Prostate gland (tissue), 2 donors: ENCODE measurements around the gene NT5M. TPM values are rescaled to one million over a fixed set of nuclear protein-coding genes. Genes with fewer than 3 reads are reported as not detected.
"Not testable (repeated sequence)": the region's sequence is repeated elsewhere in the genome, so short reads cannot be mapped to it uniquely, and the experiment has no call there.

Source experiments
- DNase-seq: peaks from one replicate; pipeline ENCODE4 v3.0.0-alpha.2; 2019; ENCODE audit warnings: low spot score
- H3K27ac ChIP-seq, 2 donors: fragments of 200-600 bp; sonication (generic); 2 replicates each; pipeline ENCODE4 v1.5.1; 2017 to 2019
- H3K27me3 ChIP-seq: fragments of 200-600 bp; sonication (generic); replicated peaks from 2 replicates; pipeline ENCODE4 v1.5.1; 2019; ENCODE audit not compliant: insufficient read depth
- H3K36me3 ChIP-seq, 2 donors: fragments of 200-600 bp; sonication (generic); 1 replicate in 1 of 2; 2 replicates in 1 of 2; pipeline versions ENCODE4 v1.5.1 to v1.8.1; 2017 to 2019
- H3K4me1 ChIP-seq: fragments of 200-600 bp; sonication (generic); replicated peaks from 2 replicates; pipeline ENCODE4 v1.5.1; 2019
- H3K4me3 ChIP-seq, 2 donors: fragments of 200-600 bp; sonication (generic); 2 replicates each; pipeline ENCODE4 v1.5.1; 2017 to 2019
- H3K9me3 ChIP-seq: fragments of 200-600 bp; sonication (generic); 2 replicates; pipeline ENCODE4 v1.5.1; 2017
- CTCF ChIP-seq, 4 experiments: fragments of 200-600 bp in 2 of 4; fragments of 450-650 bp in 2 of 4; sonication (generic) in 2 of 4; IDR thresholded peaks; 1 replicate in 3 of 4; 2 replicates in 1 of 4; pipeline ENCODE4 v1.5.1; 2016 to 2019; ENCODE audit warnings: antibody characterized with exemption in 4 of 4, mild to moderate bottlenecking in 2 of 4, moderate library complexity in 2 of 4
- POLR2A ChIP-seq: fragments of 450-650 bp; IDR thresholded peaks from one replicate; pipeline ENCODE4 v1.6.1; 2016; ENCODE audit warnings: antibody characterized with exemption, mild to moderate bottlenecking
- POLR2AphosphoS5 ChIP-seq: sonication (generic); formaldehyde crosslinking; IDR thresholded peaks from one replicate; pipeline ENCODE4 v1.6.1; 2017; ENCODE audit warnings: antibody characterized with exemption
- WGBS: methylation state at CpG from one replicate; pipeline ENCODE4 v1.1.5; 2018; 5-methylcytosine and 5-hydroxymethylcytosine counted together
- intact Hi-C: fragments of 100-400 bp; cut with DNase I; formaldehyde crosslinking; loops from one replicate; pipeline ENCODE4 v1.14.2; 2022
- total RNA-seq, 2 donors: library from RNA; depleted of rRNA; stranded (reverse); fragments of >200 nt; gene quantifications; one replicate each; pipeline ENCODE4 v1.1.0, GENCODE V29; 2016

NT5M gene
- total RNA-seq, 2 donors from 2014 or later = 7.6 to 35.2 TPM

GRCh38 chr17:17380145-17380925, 77.2 kb downstream of the NT5M start:
- intact Hi-C loops = no loop called here
- Histone ChIP-seq H3K9me3 (no peaks in the 10 kb centered on the region), H3K4me3 (no peak overlapping the region), H3K27me3 (no peaks in the 10 kb centered on the region), H3K27ac (no peak overlapping the region), H3K4me1 (no peaks in the 10 kb centered on the region), H3K36me3 (no peaks in the 10 kb centered on the region)
- 82% methylated on average over 17 of the region's 18 CpGs for WGBS
- no peak for DNase-seq
- no peak for TF ChIP-seq CTCF (IDR thresholded peaks at IDR 0.05)
- no peak for TF ChIP-seq POLR2A

DNA sequence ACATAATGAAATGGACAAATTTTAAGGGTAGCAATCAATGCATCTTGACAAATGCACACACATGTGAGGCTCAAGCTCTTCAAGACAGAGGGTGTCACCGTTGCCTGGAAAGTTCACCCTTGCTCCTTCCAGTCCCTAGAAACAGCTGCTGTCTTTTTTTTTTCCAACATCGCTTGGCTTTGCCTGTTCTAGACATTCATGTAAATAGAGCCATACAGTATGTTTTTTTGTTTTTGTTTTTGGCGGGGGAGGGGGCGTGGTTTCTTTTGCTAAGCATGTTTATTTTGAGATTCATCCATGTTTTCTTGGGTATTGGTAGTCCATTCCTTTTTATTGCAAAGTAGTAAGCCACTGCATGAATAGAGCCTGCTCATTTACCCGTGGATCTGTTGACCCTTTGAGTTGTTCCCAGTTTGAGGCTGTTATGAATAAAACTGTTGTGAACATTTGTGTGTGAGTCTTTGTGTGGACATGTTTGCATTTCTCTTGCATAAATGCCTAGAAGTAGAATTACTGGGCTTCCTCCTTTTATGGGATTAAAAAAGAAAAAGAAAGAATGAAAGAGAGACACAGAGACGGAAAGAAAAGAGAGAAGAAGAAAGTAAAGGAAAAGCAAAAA, 78.4 kb downstream of the NT5M start:
- Histone ChIP-seq H3K4me3 (no peak overlapping the region), H3K27ac (no peak overlapping the region), H3K9me3 (no peaks in the 10 kb centered on the region), H3K36me3 (no peaks in the 10 kb centered on the region), H3K27me3 (no peaks in the 10 kb centered on the region), H3K4me1 (no peaks in the 10 kb centered on the region)
- 39% methylated on average over 6 of the region's 6 CpGs for WGBS
- intact Hi-C loops = no loop called here
- DNase-seq = no peak
- no peak for TF ChIP-seq CTCF (IDR thresholded peaks at IDR 0.05)
- TF ChIP-seq POLR2A = no peak
- no peak for TF ChIP-seq POLR2AphosphoS5

DNA sequence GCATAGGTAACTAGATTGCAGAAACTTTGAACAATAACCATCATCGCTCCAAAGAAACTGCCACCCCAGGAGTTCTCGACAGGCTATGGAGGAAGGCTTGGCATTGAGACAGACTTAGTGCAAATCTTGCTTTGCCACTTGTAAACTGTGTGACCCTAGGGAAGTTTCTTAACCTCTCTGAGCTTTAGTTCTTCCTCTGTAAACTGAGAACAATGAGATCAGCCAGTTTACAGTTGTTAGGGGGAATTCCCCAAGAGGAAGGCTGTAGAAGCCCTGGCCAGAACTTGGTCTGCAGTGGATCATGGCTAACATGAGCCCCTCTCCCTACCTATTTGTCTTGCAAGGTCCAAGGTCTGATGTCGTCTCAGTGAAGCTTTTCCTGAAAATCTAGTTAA, 78.9 kb downstream of the NT5M start:
- H3K36me3 ChIP-seq = no peaks in the 10 kb centered on the region
- TF ChIP-seq CTCF (IDR thresholded peaks at IDR 0.05) = no peak
- TF ChIP-seq POLR2AphosphoS5 = no peak
- no peak for TF ChIP-seq POLR2A
- H3K27me3 ChIP-seq = no peaks in the 10 kb centered on the region
- H3K27ac ChIP-seq = no peak overlapping the region
- 56% methylated on average over 3 of the region's 3 CpGs for WGBS
- no peaks in the 10 kb centered on the region for H3K9me3 ChIP-seq
- H3K4me3 ChIP-seq = no peak overlapping the region
- H3K4me1 ChIP-seq = no peaks in the 10 kb centered on the region
- intact Hi-C loops = no loop called here
- no peak for DNase-seq

DNA sequence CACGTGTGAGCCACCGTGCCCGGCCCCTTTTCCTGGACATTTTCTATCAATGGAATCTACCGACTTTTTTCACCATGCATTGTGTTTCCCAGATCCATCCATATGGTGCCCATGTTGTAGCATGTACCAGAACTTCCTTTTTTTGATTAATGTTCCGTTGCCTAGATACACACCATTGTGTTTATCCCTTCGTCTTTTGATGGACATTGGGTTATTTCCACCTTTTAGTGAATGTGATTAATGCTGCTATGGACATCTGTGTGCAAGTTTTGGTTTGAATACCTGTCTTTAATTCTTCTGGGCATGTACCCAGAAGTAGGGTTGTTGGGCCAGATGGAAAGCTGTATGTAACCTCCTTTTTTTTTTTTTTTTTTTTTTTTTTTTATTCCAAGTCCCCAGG, 79.8 kb downstream of the NT5M start:
- H3K27ac ChIP-seq = no peak overlapping the region
- no peak for DNase-seq
- WGBS = 51% methylated on average over 6 of the region's 6 CpGs
- H3K27me3 ChIP-seq = no peaks in the 10 kb centered on the region
- no peak overlapping the region for H3K4me3 ChIP-seq
- TF ChIP-seq POLR2A (no peak), POLR2AphosphoS5 (no peak), CTCF (IDR thresholded peaks at IDR 0.05) (no peak)
- intact Hi-C loops = no loop called here
- H3K4me1 ChIP-seq = no peaks in the 10 kb centered on the region
- H3K9me3 ChIP-seq = no peaks in the 10 kb centered on the region
- H3K36me3 ChIP-seq = no peaks in the 10 kb centered on the region

DNA sequence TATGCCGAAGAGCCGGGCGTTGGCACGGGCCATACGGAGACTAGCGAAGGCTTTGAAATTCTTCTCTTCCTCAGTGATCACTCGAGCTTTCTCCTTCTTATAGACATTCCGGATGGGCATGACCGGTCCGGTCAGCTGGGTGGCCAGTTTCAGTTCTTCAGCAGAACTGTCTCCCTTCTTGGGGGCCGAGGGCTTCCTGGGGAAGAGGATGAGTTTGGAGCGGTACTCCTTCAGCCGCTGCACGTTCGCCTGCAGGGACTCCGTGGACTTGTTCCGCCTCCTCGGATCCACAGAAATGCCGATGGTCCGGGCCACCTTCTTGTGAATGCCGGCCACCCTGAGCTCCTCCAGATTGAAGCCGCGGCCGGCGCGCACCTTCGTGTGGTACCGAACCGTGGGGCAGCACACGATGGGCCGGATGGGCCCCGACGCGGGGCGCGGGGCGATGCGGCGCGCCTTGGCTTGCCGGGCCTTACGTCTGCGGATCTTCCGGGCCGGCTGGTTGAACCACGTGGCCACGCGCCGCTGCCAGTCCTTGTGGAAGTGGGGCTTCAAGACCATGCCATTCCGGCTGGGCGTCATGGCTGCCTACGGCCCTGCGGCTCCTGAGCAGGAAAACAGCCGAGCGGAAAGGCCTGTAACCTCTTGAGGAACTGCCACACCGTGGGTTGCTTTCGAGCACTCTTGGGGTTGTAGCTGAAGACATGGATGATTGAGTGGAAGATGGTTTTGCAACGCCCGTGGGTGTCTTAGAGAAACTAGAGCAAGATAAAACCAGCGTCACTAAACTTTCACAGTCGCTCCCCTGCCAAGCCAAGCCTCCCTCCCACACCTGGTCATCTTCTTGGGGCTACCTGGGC, 80.5 kb downstream of the NT5M start:
- H3K27ac ChIP-seq, H3K4me1 ChIP-seq, H3K36me3 ChIP-seq, H3K4me3 ChIP-seq, H3K27me3 ChIP-seq, intact Hi-C loops, H3K9me3 ChIP-seq, DNase-seq: not testable (repeated sequence)
- WGBS = 91% methylated on average over 53 of the region's 61 CpGs
